Stomach (tissue), 9 donors: Measurements from ENCODE around the gene PLCL2. TPM values are rescaled to one million over a fixed set of nuclear protein-coding genes. Genes with fewer than 3 reads are reported as not detected.
"Not testable (repeated sequence)": the region's sequence is repeated elsewhere in the genome, so short reads cannot be mapped to it uniquely, and the experiment has no call there.

Source experiments
- DNase-seq, 2 donors: peaks; one replicate each; pipeline versions ENCODE4 v3.0.0 to v3.0.0-alpha.2; 2013 to 2019
- H3K27ac ChIP-seq, 5 donors: fragments of 200-600 bp in 4 of 5; sonication (generic) in 4 of 5; one replicate each; pipeline ENCODE4 v1.5.1; 2013 to 2019; ENCODE audit warnings: mild to moderate bottlenecking in 1 of 5, moderate library complexity in 1 of 5
- H3K27me3 ChIP-seq, 3 donors: fragments of 200-600 bp; sonication (generic); one replicate each; pipeline ENCODE4 v1.5.1; 2017 to 2019; ENCODE audit warnings: mixed run types in 1 of 3
- H3K36me3 ChIP-seq, 4 donors: fragments of 200-600 bp; sonication (generic); 1 replicate in 3 of 4; 2 replicates in 1 of 4; pipeline ENCODE4 v1.5.1; 2016 to 2019
- H3K4me1 ChIP-seq, 4 donors: fragments of 200-600 bp; sonication (generic); one replicate each; pipeline ENCODE4 v1.5.1; 2016 to 2019
- H3K4me3 ChIP-seq, 4 donors: fragments of 200-600 bp; sonication (generic) in 3 of 4; one replicate each; pipeline ENCODE4 v1.5.1; 2016 to 2019; ENCODE audit warnings: mild to moderate bottlenecking in 1 of 4
- H3K9me3 ChIP-seq, 4 donors: fragments of 200-600 bp; sonication (generic); one replicate each; pipeline ENCODE4 v1.5.1; 2016 to 2019
- CTCF ChIP-seq, 7 experiments: fragments of 450-650 bp in 4 of 7; fragments of 200-600 bp in 3 of 7; sonication (generic) in 3 of 7; IDR thresholded peaks; one replicate each; pipeline ENCODE4 v1.5.1; 2016 to 2019; ENCODE audit warnings: antibody characterized with exemption in 7 of 7, control low read depth in 2 of 7, mild to moderate bottlenecking in 1 of 7
- EP300 ChIP-seq: sonication (generic); formaldehyde crosslinking; IDR thresholded peaks from one replicate; pipeline ENCODE4 v1.6.1; 2017; ENCODE audit warnings: antibody characterized with exemption
- POLR2A ChIP-seq, 4 donors: fragments of 450-650 bp; IDR thresholded peaks; one replicate each; pipeline ENCODE4 v1.6.1; 2016; ENCODE audit warnings: antibody characterized with exemption in 4 of 4, control low read depth in 2 of 4, mild to moderate bottlenecking in 1 of 4, moderate library complexity in 1 of 4
- POLR2AphosphoS5 ChIP-seq, 3 donors: sonication (generic); formaldehyde crosslinking; IDR thresholded peaks; one replicate each; pipeline ENCODE4 v1.6.1; 2016; ENCODE audit warnings: antibody characterized with exemption in 3 of 3
- WGBS, 5 donors: extraction: QIAGEN DNeasy Blood & Tissue Kit in 3 of 5; methylation state at CpG; one replicate each; pipeline versions ENCODE4 v1.1.5 to v1.1.7; 2013 to 2018; 5-methylcytosine and 5-hydroxymethylcytosine counted together
- intact Hi-C: fragments of 100-400 bp; cut with DNase I; formaldehyde crosslinking; loops from one replicate; pipeline ENCODE4 v1.15.1; 2023; ENCODE audit warnings: low total_unique reads
- polyA plus RNA-seq, 3 donors: library from polyadenylated mRNA; stranded (reverse); fragments of 200-250 nt; gene quantifications; one replicate each; pipeline ENCODE4 v1.2.3, GENCODE V29; 2013
- total RNA-seq, 5 donors: library from RNA; depleted of rRNA; stranded (reverse); fragments of >200 nt; gene quantifications; one replicate each; pipeline versions ENCODE4 v1.1.0 to v1.2.3, GENCODE V29; 2014 to 2016
- donor health status: healthy with polysubstance abuse.
- donor health status: Bipolar disorder and iron deficiency.
- donor health status: healthy.

PLCL2 gene
- total and polyA plus RNA-seq, 8 donors, result 1.0 to 34.9 (median 5.7) TPM

GRCh38 chr3:16978921-16979271, 94.1 kb downstream of the PLCL2 start:
- Histone ChIP-seq H3K4me3 (no peak overlapping the region), H3K27me3 (no peaks in the 10 kb centered on the region), H3K36me3 (no peaks in the 10 kb centered on the region), H3K9me3 (no peaks in the 10 kb centered on the region), H3K27ac (no peak overlapping the region), H3K4me1 (peaks cover 0 to 6% (median 0%) of the 10 kb centered on the region in 4 donors)
- intact Hi-C loops, result no loop called here
- no peak for TF ChIP-seq POLR2AphosphoS5 (IDR thresholded peaks at IDR 0.05)
- 62 to 95% (median 84%) methylated on average over 3 of the region's 3 CpGs for WGBS, 5 donors
- no peak for DNase-seq

- DNase-seq, H3K36me3 ChIP-seq, H3K27ac ChIP-seq, H3K4me1 ChIP-seq, intact Hi-C loops, H3K9me3 ChIP-seq, H3K27me3 ChIP-seq, H3K4me3 ChIP-seq: not testable (repeated sequence)
- WGBS, 5 donors, result 96 to 99% (median 97%) methylated on average over 8 to 34 of the region's 43 CpGs; no CpG with 5 or more reads in 1 of the 5 donors
Measured at GRCh38 chr3:16979769-16980515, 95.2 kb downstream of the PLCL2 start.

GRCh38 chr3:16980526-16980925, 95.8 kb downstream of the PLCL2 start:
- WGBS, 5 donors, result 94 to 98% (median 96%) methylated on average over 6 to 12 of the region's 26 CpGs; no CpG with 5 or more reads in 1 of the 5 donors
- H3K36me3 ChIP-seq, intact Hi-C loops, H3K9me3 ChIP-seq, H3K27me3 ChIP-seq, H3K27ac ChIP-seq, H3K4me1 ChIP-seq, H3K4me3 ChIP-seq, DNase-seq: not testable (repeated sequence)

GRCh38 chr3:16982460-16982859, 97.7 kb downstream of the PLCL2 start:
- Histone ChIP-seq H3K27me3 (no peaks in the 10 kb centered on the region), H3K4me3 (no peak overlapping the region), H3K36me3 (no peaks in the 10 kb centered on the region), H3K4me1 (peaks cover 0 to 10% (median 0%) of the 10 kb centered on the region in 4 donors), H3K27ac (no peak overlapping the region), H3K9me3 (no peaks in the 10 kb centered on the region)
- DNase-seq, result no peak
- 73 to 83% (median 76%) methylated on average over 6 of the region's 6 CpGs for WGBS, 5 donors
- intact Hi-C loops, result no loop called here
- TF ChIP-seq POLR2A (IDR thresholded peaks at IDR 0.05), result no peak
- no peak for TF ChIP-seq CTCF (IDR thresholded peaks at IDR 0.05)
- no peak for TF ChIP-seq EP300
- TF ChIP-seq POLR2AphosphoS5 (IDR thresholded peaks at IDR 0.05), result no peak

GRCh38 chr3:16985608-16986007, 100.9 kb downstream of the PLCL2 start:
- H3K9me3 ChIP-seq, result no peaks in the 10 kb centered on the region
- DNase-seq, result no peak
- no peak overlapping the region for H3K4me3 ChIP-seq
- no peaks in the 10 kb centered on the region for H3K27me3 ChIP-seq
- H3K36me3 ChIP-seq, result no peaks in the 10 kb centered on the region
- peaks cover 0 to 10% (median 0%) of the 10 kb centered on the region in 4 donors for H3K4me1 ChIP-seq
- H3K27ac ChIP-seq, result no peak overlapping the region
- intact Hi-C loops, result no loop called here
- no peak for TF ChIP-seq POLR2A (IDR thresholded peaks at IDR 0.05)
- TF ChIP-seq EP300, result no peak
- TF ChIP-seq POLR2AphosphoS5 (IDR thresholded peaks at IDR 0.05), result no peak
- no peak for TF ChIP-seq CTCF (IDR thresholded peaks at IDR 0.05)
- WGBS, 5 donors, result 95 to 100% (median 97%) methylated on average over 2 of the region's 2 CpGs

GRCh38 chr3:16987141-16987540, 102.4 kb downstream of the PLCL2 start:
- H3K9me3 ChIP-seq, result no peaks in the 10 kb centered on the region
- peaks cover 0 to 10% (median 0%) of the 10 kb centered on the region in 4 donors for H3K4me1 ChIP-seq
- H3K36me3 ChIP-seq, result no peaks in the 10 kb centered on the region
- no peak overlapping the region for H3K4me3 ChIP-seq
- intact Hi-C loops, result no loop called here
- TF ChIP-seq EP300, result no peak
- TF ChIP-seq POLR2A (IDR thresholded peaks at IDR 0.05), result no peak
- no peak for TF ChIP-seq POLR2AphosphoS5 (IDR thresholded peaks at IDR 0.05)
- TF ChIP-seq CTCF (IDR thresholded peaks at IDR 0.05), result no peak
- no peaks in the 10 kb centered on the region for H3K27me3 ChIP-seq
- no peak overlapping the region for H3K27ac ChIP-seq
- WGBS, 5 donors, result 77 to 88% (median 79%) methylated on average over 4 of the region's 4 CpGs
- DNase-seq, result peak in 1 of 2 donors; percentile 10
